Stimulated activated CD4-positive, alpha-beta T cell treated with anti-CD3 and anti-CD28 coated beads, Interleukin-4, amount 100 ng/mL, for 48 hours (primary cell): ENCODE data around the gene UBE2Q2.
"Not testable (repeated sequence)": the region's sequence is repeated elsewhere in the genome, so short reads cannot be mapped to it uniquely, and the experiment has no call there.

Experiments
- DNase-seq, 2 donors: peaks; one replicate each; pipeline ENCODE4 v3.0.0-alpha.2; 2020; ENCODE audit warnings: low read depth in 2 of 2

The UBE2Q2 gene

DNA sequence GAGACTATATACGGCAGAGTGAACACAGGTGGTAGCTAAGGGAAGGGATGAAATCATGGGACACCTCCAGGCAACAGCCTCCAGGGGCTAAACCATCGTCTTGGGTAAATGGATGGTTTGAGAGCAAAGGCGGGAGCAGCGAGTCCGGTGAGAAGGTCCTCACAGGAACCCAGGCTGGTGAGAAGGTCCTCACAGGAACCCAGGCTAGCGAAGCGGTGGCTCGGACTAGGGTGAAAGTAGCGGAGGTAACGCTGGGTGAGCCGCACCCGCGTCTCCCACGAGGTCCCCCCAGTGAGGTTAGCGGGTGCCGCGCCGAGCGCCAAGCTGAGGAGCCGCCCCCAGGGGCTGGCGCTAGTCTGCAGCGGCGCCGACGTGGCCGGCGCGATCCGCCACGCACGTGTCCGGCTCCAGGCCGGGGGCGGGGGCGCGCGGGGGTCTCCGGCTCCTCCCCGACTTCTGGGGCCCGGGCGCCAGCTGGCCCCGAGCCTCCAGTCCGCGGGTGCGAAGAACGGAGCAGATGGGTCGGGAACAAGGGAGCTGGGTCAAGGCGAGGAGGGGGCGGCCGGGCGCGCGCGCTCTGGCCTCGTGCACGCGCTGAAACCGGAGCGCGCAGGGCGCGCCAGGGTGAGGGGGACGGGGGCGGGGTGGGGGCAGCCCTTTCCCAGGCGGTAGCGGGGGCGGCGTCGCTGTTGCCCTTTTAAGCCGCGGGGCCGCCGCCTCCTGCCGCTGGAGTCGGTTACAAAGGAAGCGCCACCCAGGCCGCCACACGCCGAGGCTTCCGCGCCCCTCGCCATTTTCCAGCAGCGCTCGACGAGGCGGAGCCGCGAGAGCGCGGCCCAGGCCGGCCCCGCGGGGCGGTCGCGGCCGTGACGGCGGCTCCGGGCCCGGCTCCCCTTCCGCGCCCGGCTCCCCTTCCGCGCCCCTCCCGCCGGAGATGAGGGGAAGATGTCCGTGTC is at the start of gene UBE2Q2:
Gene UBE2Q2, plus strand, starts transcription at position 726 of the 956 bp plus-strand sequence. Its CDS starts 220 bp downstream, at position 946.
- peak; percentile 59 to 60 for DNase-seq

DNA sequence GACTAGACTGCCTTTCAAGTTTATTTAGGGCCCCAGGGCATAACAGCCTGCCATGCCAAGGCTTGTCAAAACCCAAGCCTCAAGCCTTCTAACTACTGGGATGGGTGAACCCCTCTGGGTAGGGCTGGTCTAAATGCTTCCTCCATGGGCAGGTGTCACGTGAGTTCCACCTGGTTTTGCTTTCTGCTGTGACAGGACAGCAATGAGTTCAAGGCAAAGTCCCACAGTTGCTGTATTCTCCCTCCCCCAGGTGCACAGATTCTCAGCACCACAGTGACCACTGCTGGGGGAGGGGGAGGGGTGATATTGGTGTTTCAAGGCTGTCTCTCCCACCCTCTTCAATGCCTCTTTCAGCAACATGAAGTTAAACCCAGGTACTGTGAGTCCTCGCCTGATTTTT is 46.9 kb upstream of the UBE2Q2 start:
- no peak for DNase-seq

DNA sequence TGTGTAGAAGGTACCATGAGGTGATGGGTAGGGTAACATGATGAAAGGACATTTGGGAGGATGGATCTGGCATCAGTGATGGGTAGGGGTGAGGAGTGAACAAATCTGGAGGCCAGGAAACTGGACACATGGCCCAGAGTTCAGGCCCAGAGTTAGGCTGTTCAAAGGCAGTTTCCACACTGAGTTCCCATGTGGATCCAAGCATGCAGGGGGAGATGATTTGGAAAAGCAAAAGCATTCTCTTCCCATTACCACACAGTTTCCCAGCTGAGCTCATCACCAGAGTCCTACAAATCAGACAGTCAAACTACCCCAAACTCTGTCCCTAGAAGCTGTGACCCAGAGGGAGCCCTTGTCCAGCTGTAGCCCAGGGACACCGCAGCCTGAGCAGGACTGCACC is 46.1 kb upstream of the UBE2Q2 start:
- not testable (repeated sequence) for DNase-seq

DNA sequence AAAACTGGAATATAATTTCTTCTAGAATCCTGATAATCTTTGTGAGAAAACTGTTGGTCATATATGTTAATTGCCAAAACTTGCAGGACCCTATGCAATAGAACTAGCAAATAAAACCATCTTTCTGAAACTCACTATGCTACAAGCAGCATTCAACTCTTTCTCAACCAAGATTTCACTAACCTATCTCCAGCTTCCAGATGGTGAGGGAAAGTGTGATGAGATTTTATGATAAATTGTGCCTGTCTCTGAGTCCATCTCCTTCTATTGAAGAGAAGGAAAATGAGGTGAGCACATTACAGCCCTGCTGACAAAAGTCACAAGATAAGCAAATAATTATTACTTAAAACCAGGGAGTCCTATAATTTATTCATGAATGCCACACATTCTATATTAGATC is 44.1 kb upstream of the UBE2Q2 start:
- no peak for DNase-seq

DNA sequence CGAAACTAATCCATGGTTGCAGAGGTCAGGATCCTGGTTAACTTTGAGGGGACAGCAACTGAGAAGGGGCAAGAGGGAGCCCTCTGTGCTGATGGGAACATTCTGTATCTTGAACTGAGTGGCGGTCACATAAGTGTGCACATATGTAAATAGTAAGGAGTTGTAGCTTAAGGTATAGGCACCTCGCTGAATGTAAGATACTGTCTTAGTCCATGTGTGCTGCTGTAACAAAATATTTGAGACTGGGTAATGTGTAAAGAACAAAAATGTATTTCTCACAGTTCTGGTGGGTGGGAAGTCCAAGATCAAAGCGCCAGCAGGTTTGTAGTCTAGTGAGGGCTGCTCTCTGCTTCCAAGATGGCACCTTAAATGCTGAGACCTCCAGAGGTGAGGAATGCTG is 42.8 kb upstream of the UBE2Q2 start:
- DNase-seq, result not testable (repeated sequence)

DNA sequence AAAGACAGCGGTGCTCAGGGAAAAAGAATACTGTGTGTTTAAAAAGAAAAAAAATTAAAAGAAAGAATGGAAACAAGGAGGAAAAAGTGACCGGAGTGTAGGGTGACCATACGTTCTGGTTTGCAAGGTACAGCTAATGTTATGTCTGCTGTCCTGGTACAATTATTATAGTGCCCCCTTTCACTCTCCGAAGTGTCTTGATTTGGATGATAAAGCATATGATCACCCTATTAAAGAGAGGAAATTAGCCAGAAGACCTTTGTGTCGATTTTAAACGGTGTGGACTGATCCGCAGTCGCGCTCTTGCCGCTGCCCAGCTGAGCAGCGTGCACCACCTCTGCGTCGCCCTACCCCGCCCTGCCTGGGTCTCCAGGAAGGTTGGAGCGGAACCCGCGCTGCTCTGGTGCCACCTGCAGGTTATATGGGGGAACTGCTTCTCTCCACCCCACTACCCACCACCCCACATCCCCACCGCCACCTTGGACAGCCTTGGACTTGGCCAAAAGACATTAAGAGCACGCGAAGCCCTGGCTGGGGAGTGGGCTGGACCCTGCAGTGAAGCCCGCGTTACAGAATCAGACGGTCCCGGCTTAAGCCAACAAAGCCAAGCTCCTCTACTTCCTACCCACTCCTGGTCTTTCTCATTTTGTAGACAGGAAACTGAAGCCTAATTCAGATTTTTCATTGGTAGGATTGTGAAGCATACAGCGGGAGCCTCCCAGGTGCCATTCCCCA is 41.2 kb upstream of the UBE2Q2 start:
- DNase-seq, result peak; percentile 73 to 79

DNA sequence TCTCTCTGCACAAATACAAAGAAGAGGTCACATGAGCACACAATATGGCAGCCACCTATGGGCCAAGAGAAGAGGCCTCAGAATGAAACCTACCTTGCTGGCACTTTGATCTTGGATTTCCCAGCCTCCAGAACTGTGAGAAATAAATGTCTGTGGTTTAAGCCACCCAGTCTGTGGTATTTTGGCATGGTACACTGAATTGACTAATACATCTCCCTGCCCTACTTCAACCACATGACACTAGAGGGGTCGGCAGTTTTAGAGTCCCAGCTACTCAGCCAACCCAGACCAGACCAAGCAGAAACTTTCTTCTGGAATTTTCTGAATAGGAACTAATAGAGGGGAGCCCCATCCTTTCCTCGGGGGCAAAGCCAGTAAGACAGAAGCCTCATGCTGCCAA is 35.8 kb upstream of the UBE2Q2 start:
- DNase-seq, result not testable (repeated sequence)

DNA sequence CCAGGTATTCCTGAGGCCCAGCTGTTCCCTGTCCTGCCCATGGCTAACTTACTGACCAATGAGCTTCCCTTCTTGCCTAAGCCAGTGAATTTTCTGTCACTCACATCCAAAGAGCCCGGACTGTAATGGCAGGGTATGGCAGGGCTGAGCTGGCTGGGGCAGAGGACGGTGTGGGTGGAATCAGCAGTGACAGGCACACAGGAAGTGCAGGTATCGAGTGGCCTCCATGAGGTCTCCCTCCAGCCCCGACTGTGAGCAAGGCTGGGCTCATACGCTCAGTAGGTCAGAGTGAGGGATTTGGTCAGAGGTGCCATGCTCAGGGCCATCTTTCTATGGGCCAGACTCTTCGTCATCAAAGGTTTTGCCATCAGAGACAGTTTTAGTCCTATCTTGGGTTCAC is 35.2 kb upstream of the UBE2Q2 start:
- DNase-seq, result not testable (repeated sequence)

DNA sequence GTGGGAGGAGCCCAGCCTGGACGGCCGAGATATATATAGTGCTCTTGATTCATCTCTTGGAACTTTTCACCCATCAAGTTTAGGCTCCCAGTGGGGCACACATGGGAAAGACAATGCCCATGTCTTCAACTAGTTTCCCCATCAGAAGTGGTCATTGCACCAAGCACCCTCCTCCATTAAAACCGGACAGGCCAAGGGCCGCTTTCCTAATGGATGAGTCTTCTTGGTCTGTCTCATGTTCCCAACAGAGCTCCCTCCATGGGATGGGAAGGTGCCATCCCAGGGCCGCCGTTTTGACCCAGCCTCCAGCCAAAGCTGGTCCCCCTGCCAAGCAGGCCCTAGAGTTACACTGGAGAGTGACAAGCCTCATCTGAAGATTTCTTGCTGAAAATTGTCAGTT is 34.7 kb upstream of the UBE2Q2 start:
- DNase-seq, result no peak

DNA sequence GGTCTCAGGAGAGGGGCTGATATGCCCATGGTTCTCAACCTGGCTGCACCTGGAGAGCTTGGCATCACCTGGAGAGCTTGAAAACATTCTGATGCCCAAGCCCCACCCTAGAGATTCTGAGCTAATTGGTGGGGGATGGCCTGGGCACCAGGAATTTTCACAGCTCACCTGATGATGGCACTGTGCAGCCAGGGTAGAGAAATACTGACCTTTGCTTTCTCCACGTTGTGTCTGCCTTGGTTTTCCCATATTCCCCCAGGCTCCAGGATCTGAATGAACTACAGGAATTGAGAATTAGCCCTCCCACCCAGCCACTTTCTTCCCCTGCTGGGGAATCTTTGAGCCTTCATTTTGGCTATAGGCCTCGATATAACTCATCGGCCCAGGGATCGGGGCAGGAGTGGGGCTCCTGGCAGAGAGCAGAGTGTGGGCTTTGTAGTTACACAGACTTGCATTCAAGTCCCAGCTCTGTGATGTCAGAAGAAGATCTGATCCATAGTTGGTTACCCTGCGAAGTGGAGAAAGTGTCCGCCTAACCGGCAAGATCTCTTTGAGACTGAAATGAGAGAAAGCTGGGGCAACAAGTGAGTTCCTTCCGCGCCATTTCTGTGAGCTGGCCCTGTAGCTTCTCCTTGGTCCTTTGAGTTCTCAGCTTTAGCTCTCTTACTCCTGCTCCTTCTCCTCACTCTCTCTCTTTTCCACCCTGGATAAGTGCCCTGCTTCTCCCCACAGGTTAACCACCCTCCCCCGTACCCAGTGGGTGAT is 33.1 kb upstream of the UBE2Q2 start:
- no peak for DNase-seq

DNA sequence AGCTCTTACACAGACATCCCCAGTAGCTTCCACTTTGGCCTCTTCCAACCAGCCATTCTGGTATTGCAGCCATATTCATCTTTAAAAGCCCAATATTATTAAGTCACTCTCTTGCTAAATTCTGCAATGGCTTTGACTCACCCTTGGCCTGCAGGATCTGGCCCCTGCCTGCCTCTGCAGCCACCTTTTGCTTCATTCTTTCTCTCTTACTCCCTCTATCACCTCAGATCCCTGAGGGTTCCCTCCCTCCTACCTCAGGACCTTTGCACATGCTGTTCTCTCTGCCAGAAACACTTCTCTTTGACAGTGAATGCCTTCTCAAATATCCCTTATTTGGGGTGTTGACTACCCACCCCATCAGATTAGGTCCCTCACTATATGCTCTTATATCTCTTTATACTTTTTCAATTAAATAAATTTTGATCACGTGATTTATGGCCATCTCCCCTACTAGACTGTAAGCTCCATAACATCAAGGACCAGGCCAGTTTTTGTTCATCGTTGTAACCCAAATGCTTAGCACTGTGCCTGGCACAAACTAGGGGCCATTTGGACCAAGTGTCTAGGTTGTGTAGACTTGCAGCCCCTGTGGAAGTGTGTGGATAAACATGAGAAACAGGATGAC is 32.3 kb upstream of the UBE2Q2 start:
- DNase-seq, result no peak

DNA sequence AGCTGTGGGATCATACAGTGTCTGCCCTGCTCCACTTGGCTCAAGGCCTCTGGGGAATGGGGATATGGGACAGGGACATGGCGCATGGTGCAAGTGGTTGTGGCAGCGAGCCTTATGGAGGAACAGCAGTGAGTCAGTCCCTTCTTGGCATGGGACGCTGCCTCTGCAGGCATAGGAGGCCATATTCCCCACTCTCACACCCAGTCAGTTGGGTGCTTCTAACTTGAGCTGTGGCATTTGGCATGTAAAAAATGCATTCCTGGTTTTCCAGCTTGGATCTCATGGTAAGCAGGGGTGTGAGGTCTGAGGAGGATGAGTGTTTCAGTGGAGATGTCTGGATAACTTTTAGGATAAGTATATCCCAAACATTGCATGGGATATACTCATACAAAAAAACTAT is 31.6 kb upstream of the UBE2Q2 start:
- no peak for DNase-seq

DNA sequence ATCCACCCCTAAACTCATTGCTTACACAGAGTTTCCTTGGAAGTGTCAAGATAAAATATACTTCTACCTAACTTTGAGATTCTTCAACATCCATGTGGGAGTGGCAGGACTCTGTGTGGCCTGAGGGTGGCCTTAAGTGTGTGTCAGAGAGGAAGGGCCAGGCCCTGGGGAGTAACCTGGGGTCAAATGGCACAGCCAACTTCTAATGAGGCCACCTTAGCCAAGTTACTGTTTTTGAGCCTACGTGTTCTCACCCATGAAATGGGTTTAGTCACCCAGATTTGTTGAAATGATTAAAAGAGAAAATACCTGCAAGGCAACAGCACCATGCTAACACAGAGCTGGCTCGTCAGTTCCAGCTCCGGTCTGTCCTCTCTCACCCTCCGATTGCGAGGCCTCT is 28.5 kb upstream of the UBE2Q2 start:
- no peak for DNase-seq

DNA sequence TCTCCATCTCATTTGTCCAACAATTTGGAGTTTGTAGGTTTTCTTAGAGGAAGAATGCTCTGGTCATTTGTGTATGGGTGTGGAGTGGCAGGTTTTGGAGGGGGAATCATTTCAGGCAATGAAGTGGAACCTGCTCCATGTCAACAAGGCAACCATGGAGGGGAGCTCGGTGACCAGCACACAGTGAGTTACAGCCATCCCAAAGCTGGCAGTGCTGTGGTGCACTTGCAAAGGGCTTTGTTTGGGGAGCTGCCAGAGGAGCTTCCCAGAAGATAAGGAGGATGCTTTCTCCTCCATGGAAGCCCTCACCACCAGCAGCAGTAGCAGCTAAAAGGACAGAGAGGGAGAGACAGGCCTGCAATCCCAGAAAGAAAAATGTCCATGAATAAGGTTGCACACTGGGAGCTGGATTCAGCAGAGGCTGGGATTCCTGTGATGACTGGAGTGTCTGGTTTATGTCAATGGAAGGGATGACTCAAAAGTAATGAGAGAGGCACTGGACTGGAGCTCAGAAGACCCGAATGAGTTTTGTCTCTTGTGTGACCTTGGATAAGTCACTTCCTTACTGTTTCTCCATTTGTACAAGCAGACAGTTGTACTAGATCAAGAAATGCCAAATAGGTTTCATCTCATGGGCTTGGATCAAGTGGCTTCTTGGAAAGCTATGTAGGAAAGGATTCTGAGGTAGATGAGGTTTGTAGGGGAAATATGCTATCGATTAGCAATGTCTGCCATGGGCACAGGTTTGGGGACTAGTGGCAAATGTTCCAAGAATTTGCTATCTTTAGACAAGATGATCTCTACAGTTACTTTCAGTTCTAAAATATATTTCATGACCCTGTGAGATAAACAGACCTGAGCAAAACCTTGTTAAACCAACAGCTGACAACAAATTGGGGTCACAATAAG is 27.2 kb upstream of the UBE2Q2 start:
- DNase-seq, result no peak

DNA sequence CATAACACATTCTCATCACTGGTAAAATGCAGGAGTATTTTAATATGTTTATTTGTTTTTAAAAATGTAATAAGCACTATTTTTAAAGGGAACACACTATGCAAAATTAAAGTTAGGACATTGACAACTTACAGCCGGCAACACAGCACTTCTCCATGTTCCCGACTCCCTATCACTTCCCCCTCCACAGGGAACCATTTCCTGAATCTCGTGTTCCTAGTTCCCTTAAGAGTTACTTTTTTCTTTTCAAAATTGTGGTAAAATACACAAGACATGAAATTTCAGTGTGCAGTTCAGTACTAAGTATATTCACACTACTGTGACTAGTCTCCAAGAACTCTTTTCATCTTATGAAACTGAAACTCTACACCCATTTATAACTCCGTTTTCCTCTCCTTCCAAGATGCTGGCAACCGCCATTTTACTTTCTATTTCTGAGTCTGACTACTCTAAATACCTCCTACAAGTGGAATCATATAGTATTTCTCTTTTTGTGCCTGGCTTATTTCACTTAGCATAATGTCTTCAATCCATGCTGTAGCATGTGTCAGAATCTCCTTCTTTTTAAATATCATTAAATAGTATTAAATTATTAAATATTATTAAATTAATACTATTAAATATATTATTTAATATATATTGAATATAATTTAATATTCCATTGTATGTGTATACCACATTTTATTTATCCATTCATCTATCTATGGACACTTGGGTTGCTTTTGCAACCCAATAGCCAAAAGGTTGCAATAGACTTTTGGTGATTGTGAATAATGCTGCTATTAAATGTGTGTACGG is 25.9 kb upstream of the UBE2Q2 start:
- no peak for DNase-seq

DNA sequence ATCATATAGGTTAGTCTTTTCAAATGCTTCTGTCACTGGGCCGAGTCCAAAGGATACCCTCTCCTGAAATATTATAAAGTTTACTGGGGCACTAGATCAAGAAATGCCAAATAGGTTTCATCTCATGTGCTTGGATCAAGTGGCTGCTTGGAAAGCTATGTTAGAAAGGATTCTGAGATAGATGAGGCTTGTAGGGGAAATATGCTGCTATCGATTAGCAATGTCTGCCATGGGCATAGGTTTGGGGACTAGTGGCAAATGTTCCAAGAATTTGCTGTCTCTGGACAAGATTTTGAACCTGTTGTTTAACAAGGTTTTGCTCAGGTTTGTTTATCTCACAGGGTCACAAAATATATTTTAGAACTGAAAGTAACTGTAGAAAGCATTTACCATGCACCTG is 23.0 kb upstream of the UBE2Q2 start:
- no peak for DNase-seq

DNA sequence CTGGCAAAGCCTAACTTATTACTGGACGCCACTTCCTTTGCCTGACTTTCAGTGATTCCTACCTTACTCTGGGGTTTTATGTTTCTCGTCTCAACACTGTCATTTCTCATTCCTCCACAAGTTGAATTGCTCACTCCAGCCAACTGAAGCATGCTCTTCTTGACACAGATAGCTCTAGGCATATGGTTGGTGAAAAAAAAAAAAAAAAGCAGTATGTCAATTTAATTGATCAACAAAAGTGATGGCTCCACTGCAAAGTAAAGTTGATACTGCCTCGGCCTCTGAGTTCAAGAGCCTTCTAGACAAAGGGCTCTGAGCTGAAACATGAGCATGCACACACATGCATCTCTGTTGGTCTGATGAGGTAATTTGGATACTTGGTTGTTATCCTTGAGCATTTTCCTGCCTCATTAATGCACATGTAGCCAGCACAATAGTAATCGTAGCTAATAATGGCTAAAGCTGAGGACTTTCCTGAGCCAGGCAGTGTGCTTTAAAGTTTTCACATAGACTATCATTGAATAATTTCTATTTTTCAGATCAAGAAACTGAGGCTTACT is 21.4 kb upstream of the UBE2Q2 start:
- no peak for DNase-seq

DNA sequence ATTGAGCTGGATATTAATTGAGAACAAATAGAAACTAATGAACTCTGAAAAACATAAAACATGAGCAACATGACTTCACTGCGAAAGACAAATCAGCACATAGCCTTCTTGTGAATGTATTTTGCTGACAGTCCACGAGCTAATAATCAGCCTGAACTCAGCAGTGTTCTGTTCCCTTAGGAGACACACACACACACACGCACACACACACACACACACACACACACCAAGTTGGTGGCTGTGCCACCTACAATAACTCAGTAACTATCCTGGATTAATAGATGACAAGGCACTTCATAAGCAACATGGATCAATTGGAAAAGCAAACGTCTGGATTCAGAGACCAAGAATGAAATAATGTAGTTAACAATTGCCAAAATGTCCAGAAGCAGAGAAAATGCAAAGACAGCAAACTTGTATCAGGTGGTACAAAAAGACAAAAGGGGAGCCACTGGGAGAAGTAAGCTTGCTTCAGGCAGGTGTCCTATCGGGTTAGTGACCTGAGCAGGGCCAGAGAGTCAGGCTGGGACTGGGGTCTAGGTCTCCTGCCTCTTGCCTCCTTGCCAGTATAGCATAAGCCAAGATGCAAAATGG is 20.5 kb upstream of the UBE2Q2 start:
- DNase-seq, result no peak
